ENCODE results near the gene SOBP. TPM values are rescaled to one million over a fixed set of nuclear protein-coding genes. Genes with fewer than 3 reads are reported as not detected.

The SOBP gene
- total RNA-seq, 1 donor from 2014 or later, result 1.2 TPM

DNA sequence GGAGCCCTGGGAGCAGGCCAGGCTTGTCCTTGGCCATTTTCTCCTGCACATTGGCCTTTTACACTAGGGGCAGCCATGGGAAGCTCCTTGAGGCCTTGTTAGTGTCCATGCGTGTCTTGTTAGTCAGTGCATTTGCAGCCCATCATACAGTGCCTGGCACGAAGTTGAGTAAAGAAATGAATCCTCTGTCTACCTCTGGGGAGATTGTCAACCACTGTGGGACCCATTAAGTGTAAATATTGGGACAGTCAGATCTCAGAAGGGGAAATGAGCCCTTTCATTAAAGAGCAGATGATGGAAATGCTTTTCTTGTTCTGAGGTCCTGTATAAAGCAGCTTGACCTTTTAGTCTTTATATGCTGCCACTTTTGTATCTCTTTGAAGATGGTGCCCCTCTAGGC, 33.9 kb downstream of the SOBP start:
- Histone ChIP-seq H3K36me3 (ENCODE audit: control insufficient read depth, insufficient read depth, low read length) (no peaks in the 10 kb centered on the region), H3K4me3 (ENCODE audit: low read depth, low read length) (no peak overlapping the region), H3K27me3 (ENCODE audit: control insufficient read depth, insufficient read depth, low read length) (no peaks in the 10 kb centered on the region)
- DNase-seq (ENCODE audit: low read depth), result no peak
- TF ChIP-seq CTCF (IDR thresholded peaks at IDR 0.05; ENCODE audit: insufficient read depth, low read length, poor library complexity, severe bottlenecking), result no peak

DNA sequence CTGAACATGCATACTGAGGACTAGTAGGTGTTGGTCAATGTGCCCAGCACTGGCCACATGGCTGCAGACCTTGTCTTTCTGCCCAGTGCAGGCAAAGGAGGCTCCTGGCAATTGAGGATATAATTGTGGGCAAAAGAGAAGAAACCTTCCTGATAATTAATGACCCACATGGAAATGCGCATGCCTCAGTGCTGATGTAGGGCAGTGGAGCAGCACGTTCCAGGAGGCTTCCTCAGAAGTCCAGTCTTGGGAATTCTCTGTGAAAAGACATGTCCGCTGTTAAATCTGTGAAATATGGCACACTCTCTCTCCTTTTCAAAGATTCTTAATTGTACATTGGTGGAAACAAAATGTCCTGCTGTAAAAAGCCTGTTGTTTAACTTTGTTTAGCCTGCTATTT, 34.7 kb downstream of the SOBP start:
- Histone ChIP-seq H3K36me3 (ENCODE audit: control insufficient read depth, insufficient read depth, low read length) (no peaks in the 10 kb centered on the region), H3K27me3 (ENCODE audit: control insufficient read depth, insufficient read depth, low read length) (no peaks in the 10 kb centered on the region), H3K4me3 (ENCODE audit: low read depth, low read length) (no peak overlapping the region)
- TF ChIP-seq CTCF (IDR thresholded peaks at IDR 0.05; ENCODE audit: insufficient read depth, low read length, poor library complexity, severe bottlenecking), result no peak
- no peak for DNase-seq (ENCODE audit: low read depth)

DNA sequence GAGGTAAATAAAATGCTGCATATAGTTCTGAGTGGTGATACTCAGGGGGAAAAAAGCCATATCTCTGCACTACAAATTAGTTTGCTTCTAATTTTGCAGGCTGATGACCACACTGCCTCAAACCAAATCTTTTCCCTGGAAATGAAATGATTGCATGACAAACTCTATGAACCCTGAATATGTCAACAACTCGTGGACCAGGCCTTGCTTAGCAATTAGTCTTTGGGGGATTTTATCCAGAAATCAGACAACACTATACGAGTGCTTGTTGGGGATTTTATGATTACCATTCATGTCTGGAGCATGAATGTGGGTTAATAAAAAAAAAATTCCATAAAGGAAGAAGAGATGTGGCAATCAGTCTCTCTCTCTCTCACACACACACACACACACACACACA, 42.0 kb downstream of the SOBP start:
- H3K36me3 ChIP-seq (ENCODE audit: control insufficient read depth, insufficient read depth, low read length), result no peaks in the 10 kb centered on the region
- no peak for TF ChIP-seq CTCF (IDR thresholded peaks at IDR 0.05; ENCODE audit: insufficient read depth, low read length, poor library complexity, severe bottlenecking)
- H3K27me3 ChIP-seq (ENCODE audit: control insufficient read depth, insufficient read depth, low read length), result no peaks in the 10 kb centered on the region
- H3K4me3 ChIP-seq (ENCODE audit: low read depth, low read length), result no peak overlapping the region
- DNase-seq (ENCODE audit: low read depth), result no peak

DNA sequence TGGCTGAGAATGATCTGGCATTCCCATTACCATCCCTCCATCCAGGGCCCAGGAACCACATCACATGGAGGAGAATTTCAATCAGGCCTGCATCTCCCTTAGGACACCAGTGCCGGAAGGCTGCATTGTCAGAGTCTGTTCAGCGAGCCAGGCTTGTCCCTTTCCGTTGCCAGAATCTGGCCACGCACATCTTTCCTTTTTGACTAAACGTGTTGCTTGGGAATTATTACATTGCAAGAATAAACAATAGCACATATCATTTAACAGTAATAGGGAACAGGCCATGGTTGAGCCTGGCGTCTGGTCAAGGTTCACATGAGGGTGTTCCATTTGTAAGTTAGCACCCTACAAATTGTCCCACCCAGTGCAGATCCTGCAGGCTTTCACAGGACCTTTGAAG, 42.8 kb downstream of the SOBP start:
- no peak for DNase-seq (ENCODE audit: low read depth)
- no peaks in the 10 kb centered on the region for H3K36me3 ChIP-seq (ENCODE audit: control insufficient read depth, insufficient read depth, low read length)
- no peaks in the 10 kb centered on the region for H3K27me3 ChIP-seq (ENCODE audit: control insufficient read depth, insufficient read depth, low read length)
- no peak for TF ChIP-seq CTCF (IDR thresholded peaks at IDR 0.05; ENCODE audit: insufficient read depth, low read length, poor library complexity, severe bottlenecking)
- H3K4me3 ChIP-seq (ENCODE audit: low read depth, low read length), result no peak overlapping the region

DNA sequence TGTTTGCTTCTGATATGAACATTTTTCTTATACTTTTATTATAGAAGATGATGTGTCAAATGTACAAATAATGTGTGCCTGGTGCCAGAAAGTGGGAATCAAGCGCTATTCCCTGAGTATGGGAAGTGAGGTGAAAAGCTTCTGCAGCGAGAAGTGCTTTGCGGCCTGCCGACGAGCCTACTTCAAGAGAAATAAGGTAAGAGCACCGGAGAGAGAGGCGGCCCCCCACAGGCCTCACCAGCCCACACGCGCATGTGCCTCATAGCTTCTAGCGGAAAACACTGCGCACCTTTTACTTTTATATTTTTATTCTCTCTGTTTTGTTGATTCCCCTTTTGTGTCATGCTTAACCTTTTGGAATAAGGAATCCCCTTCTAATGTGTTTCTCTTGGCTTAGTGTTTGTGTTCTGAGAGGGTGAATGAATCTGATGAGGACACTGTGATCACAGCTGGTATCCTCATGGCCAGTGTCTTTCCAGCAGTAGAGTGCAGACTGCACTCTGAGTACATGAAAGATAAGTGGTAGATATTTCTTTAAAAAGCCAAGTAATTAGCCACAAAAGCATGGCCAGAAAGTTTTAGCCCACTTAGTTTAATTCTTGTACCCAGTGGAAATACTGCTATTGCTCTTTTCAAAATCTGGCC, 43.6 kb downstream of the SOBP start:
- no peak for TF ChIP-seq CTCF (IDR thresholded peaks at IDR 0.05; ENCODE audit: insufficient read depth, low read length, poor library complexity, severe bottlenecking)
- Histone ChIP-seq H3K27me3 (ENCODE audit: control insufficient read depth, insufficient read depth, low read length) (no peaks in the 10 kb centered on the region), H3K36me3 (ENCODE audit: control insufficient read depth, insufficient read depth, low read length) (no peaks in the 10 kb centered on the region), H3K4me3 (ENCODE audit: low read depth, low read length) (no peak overlapping the region)
- DNase-seq (ENCODE audit: low read depth), result no peak

GRCh38 chr6:107534571-107535141, 44.7 kb downstream of the SOBP start:
- Histone ChIP-seq H3K4me3 (ENCODE audit: low read depth, low read length) (no peak overlapping the region), H3K27me3 (ENCODE audit: control insufficient read depth, insufficient read depth, low read length) (no peaks in the 10 kb centered on the region), H3K36me3 (ENCODE audit: control insufficient read depth, insufficient read depth, low read length) (no peaks in the 10 kb centered on the region)
- TF ChIP-seq CTCF (IDR thresholded peaks at IDR 0.05; ENCODE audit: insufficient read depth, low read length, poor library complexity, severe bottlenecking), result no peak
- no peak for DNase-seq (ENCODE audit: low read depth)

Data from kidney epithelial cell (primary cell).